ENCODE results near the gene LKAAEAR1. TPM values are rescaled to one million over a fixed set of nuclear protein-coding genes. Genes with fewer than 3 reads are reported as not detected.
A peak's percentile ranks its signal among the peaks of the same experiment; 100 is the strongest.

LKAAEAR1 gene
- total and polyA plus RNA-seq, 2 of the 13 experiments (the other 11 are each of a cell fraction or from before 2014, with no cell fraction given), result not detected

DNA sequence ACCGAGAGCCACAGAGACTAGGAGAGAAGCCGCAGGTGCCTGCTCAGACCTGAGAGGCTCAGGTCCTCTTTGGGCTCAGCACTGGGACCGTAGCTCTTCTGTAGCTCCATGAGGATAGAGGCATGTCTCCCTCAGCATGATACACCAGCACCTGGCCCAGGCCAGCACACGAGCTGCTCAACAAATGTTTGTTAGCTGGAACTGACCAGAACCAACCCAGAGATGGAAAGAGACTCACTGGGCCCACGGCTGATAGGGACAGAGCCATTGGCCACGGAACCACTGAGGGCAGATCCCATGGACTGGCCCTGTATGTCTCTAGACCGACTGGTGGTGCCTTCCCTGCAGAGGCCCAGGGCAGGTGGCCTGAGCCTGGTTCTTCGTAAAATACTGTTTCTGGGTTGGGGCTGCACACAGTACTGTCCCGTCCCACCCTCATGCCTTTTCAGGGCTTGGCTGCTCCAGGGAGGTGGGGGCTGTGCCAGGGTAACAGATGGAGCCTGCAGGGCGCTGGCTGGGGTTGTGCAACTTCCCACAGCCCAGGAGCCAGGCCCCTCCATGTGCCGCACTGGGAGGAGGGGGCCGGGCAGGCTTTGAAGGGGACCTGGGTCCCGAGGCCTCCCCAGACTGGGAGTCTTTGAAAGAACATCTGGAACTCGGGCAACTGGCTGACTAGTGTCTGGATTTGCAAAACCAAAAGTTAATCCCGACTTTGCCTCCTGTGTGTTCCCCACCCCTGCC lies 43.0 kb downstream of the LKAAEAR1 start (continued):
- TF ChIP-seq, protein P1, sequence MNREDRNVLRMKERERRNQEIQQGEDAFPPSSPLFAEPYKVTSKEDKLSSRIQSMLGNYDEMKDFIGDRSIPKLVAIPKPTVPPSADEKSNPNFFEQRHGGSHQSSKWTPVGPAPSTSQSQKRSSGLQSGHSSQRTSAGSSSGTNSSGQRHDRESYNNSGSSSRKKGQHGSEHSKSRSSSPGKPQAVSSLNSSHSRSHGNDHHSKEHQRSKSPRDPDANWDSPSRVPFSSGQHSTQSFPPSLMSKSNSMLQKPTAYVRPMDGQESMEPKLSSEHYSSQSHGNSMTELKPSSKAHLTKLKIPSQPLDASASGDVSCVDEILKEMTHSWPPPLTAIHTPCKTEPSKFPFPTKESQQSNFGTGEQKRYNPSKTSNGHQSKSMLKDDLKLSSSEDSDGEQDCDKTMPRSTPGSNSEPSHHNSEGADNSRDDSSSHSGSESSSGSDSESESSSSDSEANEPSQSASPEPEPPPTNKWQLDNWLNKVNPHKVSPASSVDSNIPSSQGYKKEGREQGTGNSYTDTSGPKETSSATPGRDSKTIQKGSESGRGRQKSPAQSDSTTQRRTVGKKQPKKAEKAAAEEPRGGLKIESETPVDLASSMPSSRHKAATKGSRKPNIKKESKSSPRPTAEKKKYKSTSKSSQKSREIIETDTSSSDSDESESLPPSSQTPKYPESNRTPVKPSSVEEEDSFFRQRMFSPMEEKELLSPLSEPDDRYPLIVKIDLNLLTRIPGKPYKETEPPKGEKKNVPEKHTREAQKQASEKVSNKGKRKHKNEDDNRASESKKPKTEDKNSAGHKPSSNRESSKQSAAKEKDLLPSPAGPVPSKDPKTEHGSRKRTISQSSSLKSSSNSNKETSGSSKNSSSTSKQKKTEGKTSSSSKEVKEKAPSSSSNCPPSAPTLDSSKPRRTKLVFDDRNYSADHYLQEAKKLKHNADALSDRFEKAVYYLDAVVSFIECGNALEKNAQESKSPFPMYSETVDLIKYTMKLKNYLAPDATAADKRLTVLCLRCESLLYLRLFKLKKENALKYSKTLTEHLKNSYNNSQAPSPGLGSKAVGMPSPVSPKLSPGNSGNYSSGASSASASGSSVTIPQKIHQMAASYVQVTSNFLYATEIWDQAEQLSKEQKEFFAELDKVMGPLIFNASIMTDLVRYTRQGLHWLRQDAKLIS (CRISPR knock-in tag; IDR thresholded peaks at IDR 0.05), result no peak
- TF ChIP-seq PRDM15 (CRISPR knock-in tag; IDR thresholded peaks at IDR 0.05) (0 out of 2 replicates have a peak, but pooled peaks have one; percentile 49), NFAT5 (CRISPR knock-in tag; IDR thresholded peaks at IDR 0.05) (peak; percentile 66), PAX8 (CRISPR knock-in tag; IDR thresholded peaks at IDR 0.05; ENCODE audit: borderline replicate concordance) (peak; percentile 37; the same call in 1 of the 2 replicates), ZNF639 (CRISPR knock-in tag; conservative IDR thresholded peaks at IDR 0.05) (0 out of 2 replicates have a peak, but pooled peaks have one; percentile 27), BHLHE40 (IDR thresholded peaks at IDR 0.05; ENCODE audit: low read length) (0 out of 2 replicates have a peak, but pooled peaks have one; percentile 1), SALL1 (CRISPR knock-in tag; IDR thresholded peaks at IDR 0.05) (peak; percentile 38; the same call in 1 of the 2 replicates), TSC22D2 (CRISPR knock-in tag; IDR thresholded peaks at IDR 0.05; ENCODE audit: borderline replicate concordance) (peak; percentile 74; the same call in 1 of the 2 replicates), NCOA2 (CRISPR knock-in tag; IDR thresholded peaks at IDR 0.05) (peak; percentile 63; the same call in 1 of the 2 replicates), GPN1 (CRISPR knock-in tag; IDR thresholded peaks at IDR 0.05; ENCODE audit: borderline replicate concordance) (0 out of 2 replicates have a peak, but pooled peaks have one; percentile 21), HMG20A (CRISPR knock-in tag; IDR thresholded peaks at IDR 0.05; ENCODE audit: borderline replicate concordance) (no peak), KLF16 (CRISPR knock-in tag; IDR thresholded peaks at IDR 0.05) (peak in 1 of 2 experiments; percentile 67; a peak in 2 of 4 replicates)
- TF ChIP-seq, protein P2, sequence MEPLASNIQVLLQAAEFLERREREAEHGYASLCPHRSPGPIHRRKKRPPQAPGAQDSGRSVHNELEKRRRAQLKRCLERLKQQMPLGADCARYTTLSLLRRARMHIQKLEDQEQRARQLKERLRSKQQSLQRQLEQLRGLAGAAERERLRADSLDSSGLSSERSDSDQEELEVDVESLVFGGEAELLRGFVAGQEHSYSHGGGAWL (CRISPR knock-in tag; IDR thresholded peaks at IDR 0.05), result peak; percentile 93

Measured in HepG2 (cell line).